K562 (cell line): ENCODE data around the gene FAM50A. TPM values are rescaled to one million over a fixed set of nuclear protein-coding genes. Genes with fewer than 3 reads are reported as not detected.

Source experiments
- ARID3B ChIP-seq: fragments of 250-450 bp; sonication (Bioruptor Pico); IDR thresholded peaks from 2 replicates; pipeline ENCODE4 v1.4.0; 2020; ENCODE audit warnings: borderline replicate concordance
- ETV5 ChIP-seq: sonication (generic); formaldehyde crosslinking; IDR thresholded peaks from 2 replicates; pipeline ENCODE4 v1.4.0; 2020; ENCODE audit warnings: low read depth, mild to moderate bottlenecking, missing genetic modification reagents
- FOXJ2 ChIP-seq: fragments of 200-800 bp; sonication (Bioruptor generic); IDR thresholded peaks from 2 replicates; pipeline ENCODE4 v1.6.1; 2016; ENCODE audit warnings: missing genetic modification characterization, missing compliant biosample characterization
- GTF2E2 ChIP-seq: fragments of 200-800 bp; sonication (Bioruptor generic); IDR thresholded peaks from 2 replicates; pipeline ENCODE4 v1.6.1; 2016; ENCODE audit warnings: missing genetic modification characterization, missing compliant biosample characterization
- IFI16 ChIP-seq: fragments of 250-450 bp; sonication (Bioruptor Pico); IDR thresholded peaks from 2 replicates; pipeline ENCODE4 v2.1.2; 2022; ENCODE audit warnings: mild to moderate bottlenecking, inconsistent platforms
- KAT7 ChIP-seq: sonication (generic); formaldehyde crosslinking; IDR thresholded peaks from 2 replicates; pipeline ENCODE4 v1.8.0; 2022; ENCODE audit warnings: missing genetic modification reagents, mild to moderate bottlenecking, borderline replicate concordance
- KLF16 ChIP-seq: IDR thresholded peaks from 2 replicates; pipeline ENCODE4 v1.6.1; 2016; ENCODE audit warnings: antibody characterized with exemption
- MED1 ChIP-seq: sonication (generic); formaldehyde crosslinking; IDR thresholded peaks from 2 replicates; pipeline ENCODE4 v1.8.1; 2023; ENCODE audit warnings: missing genetic modification reagents, borderline replicate concordance
- MYC ChIP-seq, 2 experiments: fragments of 250-450 bp in 1 of 2; sonication (Bioruptor Pico) in 1 of 2; IDR thresholded peaks; 2 replicates each; pipeline versions ENCODE4 v1.5.1 to v1.6.1; 2012 to 2021; ENCODE audit warnings: low read depth in 2 of 2, borderline replicate concordance in 1 of 2, improper control_type of control experiment in 1 of 2, low read length in 1 of 2, mild to moderate bottlenecking in 1 of 2, moderate library complexity in 1 of 2
- NCOA4 ChIP-seq: fragments of 450-650 bp; IDR thresholded peaks from 2 replicates; pipeline ENCODE4 v1.6.1; 2018; ENCODE audit warnings: mild to moderate bottlenecking; ENCODE audit not compliant: partially characterized antibody
- NR3C1 ChIP-seq: sonication (generic); formaldehyde crosslinking; IDR thresholded peaks from 2 replicates; pipeline ENCODE4 v1.8.1; 2022; ENCODE audit warnings: missing genetic modification reagents
- PBX2 ChIP-seq, 2 experiments: IDR thresholded peaks in 1 of 2; conservative IDR thresholded peaks in 1 of 2; 2 replicates each; pipeline ENCODE4 v1.6.1; 2016; ENCODE audit warnings: low read depth in 2 of 2, mild to moderate bottlenecking in 1 of 2, missing compliant biosample characterization in 1 of 2, missing genetic modification characterization in 1 of 2, moderate library complexity in 1 of 2
- YY1 ChIP-seq, 3 experiments: IDR thresholded peaks; 2 replicates each; pipeline ENCODE4 v1.6.1; 2011; ENCODE audit warnings: low read length in 2 of 3, mild to moderate bottlenecking in 2 of 3, moderate library complexity in 2 of 3, borderline replicate concordance in 1 of 3, control low read depth in 1 of 3, low read depth in 1 of 3; ENCODE audit not compliant: insufficient read depth in 3 of 3, insufficient replicate concordance in 2 of 3, control insufficient read depth in 1 of 3, insufficient read length in 1 of 3; ENCODE audit errors: extremely low read depth in 1 of 3
- ZNF282 ChIP-seq: sonication (generic); formaldehyde crosslinking; IDR thresholded peaks from 2 replicates; pipeline ENCODE4 v1.8.1; 2023; ENCODE audit warnings: missing genetic modification reagents
- polyA plus RNA-seq, 8 experiments: library from polyadenylated mRNA; depleted of rRNA in 4 of 8; stranded (reverse) in 5 of 8; unstranded in 3 of 8; fragments of >200 nt; fragmentation: Nextera tagmentation in 2 of 8; fragmentation: Illumina TruSeq in 1 of 8; extraction: Ambion mirVana in 2 of 8; extraction: Trizol in 1 of 8; gene quantifications; 2 replicates each; pipeline versions ENCODE4 v1.2.1 to v1.2.3, GENCODE V29; 2011 to 2014; ENCODE audit warnings: inconsistent platforms in 1 of 8, missing spikeins in 1 of 8
- total RNA-seq, 7 experiments: library from RNA; depleted of rRNA in 6 of 7; stranded (reverse); fragments of >200 nt in 6 of 7; fragmentation: Illumina TruSeq in 2 of 7; extraction: Trizol in 2 of 7; gene quantifications; 2 replicates each; pipeline versions ENCODE4 v1.2.1 to v1.2.3, GENCODE V29; 2011 to 2021; ENCODE audit warnings: low replicate concordance in 1 of 7
- TF ChIP-seq, protein P1 (sequence below): fragments of 200-800 bp; sonication (Bioruptor generic); IDR thresholded peaks from 2 replicates; pipeline ENCODE4 v1.6.1; 2017; ENCODE audit warnings: missing genetic modification characterization, missing compliant biosample characterization
- TF ChIP-seq, protein P2 (sequence below): IDR thresholded peaks from 2 replicates; pipeline ENCODE4 v1.6.1; 2016; ENCODE audit warnings: missing genetic modification characterization, missing compliant biosample characterization

Gene FAM50A
- total and polyA plus RNA-seq, 9 of the 15 experiments (the other 6 are each of a cell fraction or from before 2014, with no cell fraction given): 4.4 to 114 (median 67.3) TPM

GRCh38 chrX:154478728-154479622 is 35.0 kb downstream of the FAM50A start, which contains the start of gene LAGE3 (continued):
- TF ChIP-seq, protein P1, sequence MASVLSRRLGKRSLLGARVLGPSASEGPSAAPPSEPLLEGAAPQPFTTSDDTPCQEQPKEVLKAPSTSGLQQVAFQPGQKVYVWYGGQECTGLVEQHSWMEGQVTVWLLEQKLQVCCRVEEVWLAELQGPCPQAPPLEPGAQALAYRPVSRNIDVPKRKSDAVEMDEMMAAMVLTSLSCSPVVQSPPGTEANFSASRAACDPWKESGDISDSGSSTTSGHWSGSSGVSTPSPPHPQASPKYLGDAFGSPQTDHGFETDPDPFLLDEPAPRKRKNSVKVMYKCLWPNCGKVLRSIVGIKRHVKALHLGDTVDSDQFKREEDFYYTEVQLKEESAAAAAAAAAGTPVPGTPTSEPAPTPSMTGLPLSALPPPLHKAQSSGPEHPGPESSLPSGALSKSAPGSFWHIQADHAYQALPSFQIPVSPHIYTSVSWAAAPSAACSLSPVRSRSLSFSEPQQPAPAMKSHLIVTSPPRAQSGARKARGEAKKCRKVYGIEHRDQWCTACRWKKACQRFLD: no peak
- TF ChIP-seq FOXJ2: no peak
- TF ChIP-seq PBX2 (CRISPR knock-in tag; IDR thresholded peaks at IDR 0.05; ENCODE audit: low read depth): no peak
- no peak for TF ChIP-seq PBX2 (tag; conservative IDR thresholded peaks at IDR 0.05; ENCODE audit: low read depth)
- TF ChIP-seq KAT7: no peak
- TF ChIP-seq MED1 (CRISPR knock-in tag): no peak
- TF ChIP-seq ARID3B (CRISPR knock-in tag): no peak
- peak in 1 of 3 experiments; percentile 71 for TF ChIP-seq YY1 (IDR thresholded peaks at IDR 0.05; ENCODE audit: borderline replicate concordance in 1 of 3, control insufficient read depth in 1 of 3, extremely low read depth in 1 of 3, insufficient read depth in 3 of 3, insufficient read length in 1 of 3, insufficient replicate concordance in 2 of 3, low read depth in 1 of 3, low read length in 2 of 3)
- TF ChIP-seq, protein P2, sequence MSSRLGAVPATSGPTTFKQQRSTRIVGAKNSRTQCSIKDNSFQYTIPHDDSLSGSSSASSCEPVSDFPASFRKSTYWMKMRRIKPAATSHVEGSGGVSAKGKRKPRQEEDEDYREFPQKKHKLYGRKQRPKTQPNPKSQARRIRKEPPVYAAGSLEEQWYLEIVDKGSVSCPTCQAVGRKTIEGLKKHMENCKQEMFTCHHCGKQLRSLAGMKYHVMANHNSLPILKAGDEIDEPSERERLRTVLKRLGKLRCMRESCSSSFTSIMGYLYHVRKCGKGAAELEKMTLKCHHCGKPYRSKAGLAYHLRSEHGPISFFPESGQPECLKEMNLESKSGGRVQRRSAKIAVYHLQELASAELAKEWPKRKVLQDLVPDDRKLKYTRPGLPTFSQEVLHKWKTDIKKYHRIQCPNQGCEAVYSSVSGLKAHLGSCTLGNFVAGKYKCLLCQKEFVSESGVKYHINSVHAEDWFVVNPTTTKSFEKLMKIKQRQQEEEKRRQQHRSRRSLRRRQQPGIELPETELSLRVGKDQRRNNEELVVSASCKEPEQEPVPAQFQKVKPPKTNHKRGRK (tag): no peak
- TF ChIP-seq NR3C1 (CRISPR knock-in tag): 0 out of 2 replicates have a peak, but pooled peaks have one; percentile 56
- 0 out of 2 replicates have a peak, but pooled peaks have one; percentile 58 for TF ChIP-seq ZNF282 (CRISPR knock-in tag)
- no peak for TF ChIP-seq ETV5
- no peak for TF ChIP-seq NCOA4
- TF ChIP-seq IFI16: no peak
- no peak for TF ChIP-seq KLF16
- no peak for TF ChIP-seq GTF2E2 (tag)
- TF ChIP-seq MYC (IDR thresholded peaks at IDR 0.05; ENCODE audit: low read depth, low read length): peak; percentile 96
- no peak; the same call in 1 of the 2 replicates for TF ChIP-seq MYC (CRISPR knock-in tag; IDR thresholded peaks at IDR 0.05; ENCODE audit: borderline replicate concordance, low read depth)
